ENCODE results near the gene MTOR.
"Not testable (repeated sequence)": the region's sequence is repeated elsewhere in the genome, so short reads cannot be mapped to it uniquely, and the experiment has no call there.

The MTOR gene

DNA sequence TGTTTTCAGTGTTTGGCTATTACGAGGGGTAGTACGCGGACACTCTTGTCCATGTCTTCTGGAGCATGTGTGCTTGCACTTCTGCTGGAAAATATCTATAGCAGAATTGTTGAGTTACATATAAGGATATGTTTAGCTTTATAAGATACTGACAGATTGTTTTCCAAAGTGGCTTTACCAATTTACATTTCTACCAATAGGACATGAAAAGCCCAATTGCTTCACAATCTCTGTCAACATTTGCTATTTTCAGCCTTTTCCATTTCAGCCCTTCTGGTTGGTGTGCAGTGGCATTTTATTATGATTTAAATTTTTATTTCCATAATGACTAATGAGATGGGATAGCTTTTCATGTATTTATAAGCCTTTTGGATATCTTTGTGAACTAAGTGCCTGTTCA is 79.5 kb downstream of the MTOR start:
- no peak for DNase-seq (ENCODE audit: low read depth in 1 of 2, low spot score in 1 of 2)

DNA sequence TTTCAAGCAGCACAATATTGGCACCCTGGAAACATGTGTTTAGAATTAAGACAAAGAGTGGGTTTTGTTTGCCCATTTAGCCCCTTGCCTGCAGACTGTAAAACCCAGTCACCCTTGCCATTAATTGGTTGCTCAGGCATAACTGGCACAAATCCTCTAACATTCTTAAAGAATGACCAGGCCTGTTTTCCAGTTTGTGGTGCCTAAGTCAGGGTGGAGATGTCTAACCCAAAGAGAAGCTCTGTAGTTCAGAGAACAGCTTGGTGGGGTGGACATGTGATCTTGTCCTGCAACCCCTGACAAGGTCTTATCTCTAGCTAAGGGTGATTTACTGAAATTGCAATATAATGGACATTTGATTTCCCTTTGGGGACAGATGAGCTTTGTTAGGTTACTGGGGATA is 82.0 kb downstream of the MTOR start:
- no peak for DNase-seq (ENCODE audit: low read depth in 1 of 2, low spot score in 1 of 2)

DNA sequence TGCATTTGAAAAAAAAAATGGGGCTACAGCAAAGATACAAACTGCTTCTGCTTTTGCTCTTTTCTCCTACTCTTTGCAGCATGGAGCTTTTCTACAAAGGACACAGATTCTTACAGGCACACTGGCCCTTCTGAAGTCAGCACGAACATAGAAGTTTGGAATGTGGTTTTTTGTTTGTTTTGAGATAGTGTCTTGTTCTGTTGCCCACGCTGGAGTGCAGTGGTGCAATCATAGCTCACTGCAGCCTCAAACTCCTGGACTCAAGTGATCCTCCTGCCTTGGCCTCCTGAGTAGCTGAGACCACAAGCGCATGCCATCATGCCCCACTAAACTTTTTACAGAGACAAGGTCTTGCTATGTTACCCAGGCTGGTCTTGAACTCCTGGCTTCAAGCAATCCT is 82.6 kb downstream of the MTOR start:
- DNase-seq (ENCODE audit: low read depth in 1 of 2, low spot score in 1 of 2) = not testable (repeated sequence)

DNA sequence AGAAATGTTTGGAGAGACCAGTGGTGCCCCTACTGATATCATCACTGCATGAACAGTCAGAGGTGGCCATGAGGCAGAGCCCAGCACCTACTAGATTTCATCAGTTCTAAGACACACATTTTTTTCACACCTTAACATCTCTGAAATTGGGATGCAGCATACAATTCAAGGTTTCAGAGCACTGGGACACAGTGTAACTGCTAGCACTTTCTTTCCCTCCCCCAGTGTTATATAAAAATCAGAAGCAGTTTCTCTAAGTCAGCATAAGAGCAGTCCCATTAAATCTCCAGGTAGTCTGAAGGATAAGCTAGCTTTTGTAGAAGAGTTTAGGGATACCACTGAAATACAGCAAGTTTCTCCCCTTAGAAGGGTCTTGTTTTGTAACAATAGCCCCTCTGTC is 83.2 kb downstream of the MTOR start:
- DNase-seq (ENCODE audit: low read depth in 1 of 2, low spot score in 1 of 2) = no peak

DNA sequence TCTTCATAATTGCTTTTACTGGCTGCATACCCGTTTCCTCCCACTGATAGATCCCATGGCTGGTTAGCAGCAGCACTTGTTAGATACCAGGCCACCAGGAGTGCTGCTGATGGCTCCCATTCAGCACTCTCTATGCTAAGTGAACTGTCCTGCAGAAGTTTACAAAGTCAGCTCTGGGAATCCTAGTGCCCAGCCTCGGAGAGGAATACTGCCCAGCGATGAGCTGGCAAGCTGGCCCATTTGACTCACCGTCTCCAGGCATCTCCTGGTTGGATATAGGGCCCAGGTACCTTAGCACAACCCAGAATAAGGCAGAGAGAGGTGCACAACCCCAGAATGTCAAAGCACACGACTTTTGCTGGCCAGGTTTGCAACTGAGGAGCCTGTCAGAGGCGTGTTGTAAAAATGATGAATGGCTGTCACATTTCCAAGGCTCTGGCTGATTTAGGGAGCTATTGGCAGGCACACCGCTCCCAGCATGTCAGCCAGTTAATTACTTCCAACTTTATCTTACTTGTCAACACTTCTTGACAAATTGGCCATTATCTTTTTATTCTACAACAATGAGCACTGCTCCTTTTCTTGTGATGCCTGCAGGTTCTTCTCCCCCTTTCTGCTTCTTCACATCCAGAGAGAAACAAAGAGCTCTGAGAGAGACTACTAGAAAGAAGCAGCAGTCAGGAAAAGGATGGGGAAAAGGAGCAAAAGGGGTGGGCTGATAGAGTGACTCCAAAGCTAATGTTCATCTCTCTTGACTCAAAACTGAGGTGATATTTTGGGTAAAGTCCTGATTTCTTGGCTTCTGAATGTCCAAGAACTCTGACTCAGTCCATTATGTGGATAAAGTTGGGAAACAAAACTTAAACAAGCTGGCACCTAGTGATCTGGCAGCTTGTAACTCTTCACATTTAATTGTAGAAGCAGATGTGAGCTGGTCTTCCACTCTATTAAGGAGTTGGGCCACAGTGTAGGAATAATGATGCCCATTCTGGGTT is 84.0 kb downstream of the MTOR start:
- DNase-seq (ENCODE audit: low read depth in 1 of 2, low spot score in 1 of 2) = no peak

DNA sequence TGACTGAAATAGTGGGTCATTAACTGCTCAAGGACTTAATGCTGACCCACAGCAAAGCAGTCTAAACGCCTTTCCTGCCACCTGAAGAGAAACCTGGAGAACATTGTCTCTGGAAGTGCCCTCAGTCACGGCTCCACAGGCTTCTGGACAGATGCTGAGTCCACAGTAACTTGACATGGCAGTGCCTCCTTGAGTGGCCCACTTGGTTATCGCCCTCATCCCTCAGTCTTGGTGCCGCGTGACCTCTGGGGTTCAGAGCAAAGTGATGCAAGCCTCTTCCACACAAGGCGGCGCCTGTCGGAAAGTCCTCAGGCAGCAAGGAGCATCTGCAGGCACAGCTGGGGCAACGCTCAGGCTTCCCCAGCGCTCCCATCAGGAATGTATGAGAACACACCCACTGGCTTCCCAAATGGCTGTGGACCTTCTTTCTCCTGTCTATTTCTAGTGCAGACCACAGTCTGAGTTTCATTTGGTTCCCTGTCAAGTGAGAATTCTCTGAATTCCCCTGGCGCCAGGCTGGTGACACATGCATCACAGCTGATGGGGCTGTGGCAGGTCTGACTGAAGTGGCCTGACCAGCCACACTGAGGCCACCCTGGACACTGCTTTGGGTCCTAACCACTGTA is 86.2 kb downstream of the MTOR start:
- DNase-seq (ENCODE audit: low read depth in 1 of 2, low spot score in 1 of 2) = no peak

DNA sequence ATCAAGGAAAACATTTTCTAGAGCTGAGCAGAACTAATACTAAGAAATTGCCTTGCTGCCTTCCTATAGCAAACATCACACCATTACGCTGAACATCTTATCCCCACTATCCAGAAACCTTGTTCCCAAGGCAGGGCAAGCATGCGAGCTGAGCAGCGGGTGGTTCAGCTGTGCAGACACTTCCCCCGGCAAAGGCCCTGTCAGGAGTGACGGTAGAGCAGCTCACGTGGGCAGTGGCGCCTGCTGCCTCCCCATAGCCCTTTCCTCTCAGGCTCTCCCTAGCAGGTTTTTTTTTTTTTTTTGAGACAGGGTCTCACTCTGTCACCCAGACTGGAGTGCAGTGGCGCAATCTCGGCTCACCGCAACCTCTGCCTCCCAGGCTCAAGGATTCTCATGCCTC is 86.9 kb downstream of the MTOR start:
- DNase-seq (ENCODE audit: low read depth in 1 of 2, low spot score in 1 of 2) = no peak

DNA sequence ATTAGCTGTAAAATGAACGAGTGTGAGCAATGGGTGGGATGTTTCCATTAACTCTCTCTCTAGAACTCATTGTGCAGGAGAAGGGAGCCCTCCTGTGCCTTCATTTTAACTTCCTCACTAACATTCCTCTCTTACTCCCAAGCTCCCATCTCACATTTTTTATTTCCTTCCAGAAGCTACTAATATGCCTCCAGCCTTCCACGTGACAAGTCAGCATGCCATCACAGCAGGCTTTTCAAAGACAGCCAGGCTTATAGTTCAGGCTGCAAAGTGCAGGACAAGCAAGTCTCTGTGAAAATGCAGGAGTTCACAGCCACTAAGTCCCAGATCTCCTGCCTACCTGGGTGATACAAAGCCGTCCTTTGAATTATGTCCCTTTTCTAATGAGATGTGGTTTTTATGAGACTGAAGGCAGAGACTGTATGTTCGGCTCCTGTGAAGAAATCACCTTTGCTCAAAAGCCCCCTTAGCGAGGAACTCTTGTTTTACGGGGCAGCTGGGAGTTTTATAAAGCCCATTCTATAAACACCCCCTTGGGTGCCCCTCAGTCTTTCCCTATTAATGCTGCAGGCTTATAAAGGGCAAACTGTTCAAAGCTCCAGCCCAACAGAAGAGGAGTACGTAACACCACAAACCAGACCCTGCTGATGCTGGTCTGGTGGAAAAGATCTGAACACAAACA is 87.9 kb downstream of the MTOR start:
- no peak for DNase-seq (ENCODE audit: low read depth in 1 of 2, low spot score in 1 of 2)

DNA sequence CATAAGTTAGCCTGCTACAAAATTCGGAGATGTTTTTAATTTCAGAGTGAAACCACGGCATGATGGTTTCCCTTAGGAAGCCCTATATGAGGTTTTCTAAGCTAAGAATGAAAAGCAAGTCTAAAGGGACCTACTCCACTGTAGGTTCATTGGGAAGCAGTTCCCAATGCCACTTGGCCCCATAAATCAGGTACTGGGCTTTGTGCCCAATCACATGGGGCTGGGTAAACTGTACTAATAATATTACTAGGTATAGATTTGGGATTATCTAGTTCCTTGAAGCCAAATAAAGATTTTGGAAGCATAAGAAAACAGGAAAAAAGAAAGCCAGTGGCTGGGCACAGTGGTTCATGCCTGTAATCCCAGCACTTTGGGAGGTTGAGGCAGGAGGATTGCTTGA is 92.2 kb downstream of the MTOR start:
- no peak for DNase-seq (ENCODE audit: low read depth in 1 of 2, low spot score in 1 of 2)

DNA sequence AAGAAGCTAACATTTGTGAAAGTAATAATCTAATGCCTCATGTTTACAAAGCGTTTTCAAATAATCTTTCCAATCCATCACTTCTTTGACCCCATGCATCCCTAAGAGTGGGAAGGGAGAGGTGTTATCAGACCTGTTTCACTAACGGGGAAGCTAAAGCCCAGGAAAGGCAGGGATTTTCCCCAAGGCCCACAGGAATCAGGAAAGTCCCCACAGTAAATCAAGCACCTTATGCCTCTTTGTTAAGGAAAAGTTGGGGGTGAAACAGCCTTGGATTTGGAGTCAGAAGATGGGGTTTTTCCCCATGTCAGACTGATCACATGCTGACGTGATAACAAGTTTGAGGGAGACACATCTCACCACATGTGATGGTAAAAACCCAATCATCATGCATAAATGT is 93.1 kb downstream of the MTOR start:
- no peak for DNase-seq (ENCODE audit: low read depth in 1 of 2, low spot score in 1 of 2)

DNA sequence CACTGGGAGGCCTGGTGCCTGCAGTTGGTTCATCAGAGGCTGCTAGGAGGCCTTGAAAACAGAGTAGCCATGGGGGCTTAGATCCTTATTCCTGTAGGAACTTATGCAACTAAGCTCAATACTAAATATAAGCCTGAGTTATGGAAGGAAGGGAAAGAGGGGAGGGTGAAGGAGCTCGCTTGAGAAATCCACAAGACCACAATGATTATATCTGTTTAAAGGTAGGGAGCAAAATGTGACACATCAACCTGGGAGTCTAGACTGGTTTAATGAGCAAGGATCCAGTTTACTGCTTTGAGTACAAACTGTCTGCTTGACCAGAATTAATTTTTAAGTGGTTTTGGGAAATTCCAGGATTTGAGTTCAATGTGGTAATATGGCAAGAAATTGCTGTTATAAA is 93.6 kb downstream of the MTOR start:
- DNase-seq (ENCODE audit: low read depth in 1 of 2, low spot score in 1 of 2) = no peak

DNA sequence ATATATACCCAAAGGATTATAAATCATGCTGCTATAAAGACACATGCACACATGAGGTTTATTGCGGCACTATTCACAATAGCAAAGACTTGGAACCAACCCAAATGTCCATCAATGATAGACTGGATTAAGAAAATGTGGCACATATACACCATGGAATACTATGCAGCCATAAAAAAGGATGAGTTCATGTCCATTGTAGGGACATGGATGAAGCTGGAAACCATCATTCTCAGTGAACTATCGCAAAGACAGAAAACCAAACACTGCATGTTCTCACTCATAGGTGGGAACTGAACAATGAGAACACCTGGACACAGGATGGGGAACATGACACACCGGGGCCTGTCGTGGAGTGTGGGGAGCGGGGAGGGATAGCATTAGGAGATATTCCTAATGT is 95.6 kb downstream of the MTOR start:
- not testable (repeated sequence) for DNase-seq (ENCODE audit: low read depth in 1 of 2, low spot score in 1 of 2)

DNA sequence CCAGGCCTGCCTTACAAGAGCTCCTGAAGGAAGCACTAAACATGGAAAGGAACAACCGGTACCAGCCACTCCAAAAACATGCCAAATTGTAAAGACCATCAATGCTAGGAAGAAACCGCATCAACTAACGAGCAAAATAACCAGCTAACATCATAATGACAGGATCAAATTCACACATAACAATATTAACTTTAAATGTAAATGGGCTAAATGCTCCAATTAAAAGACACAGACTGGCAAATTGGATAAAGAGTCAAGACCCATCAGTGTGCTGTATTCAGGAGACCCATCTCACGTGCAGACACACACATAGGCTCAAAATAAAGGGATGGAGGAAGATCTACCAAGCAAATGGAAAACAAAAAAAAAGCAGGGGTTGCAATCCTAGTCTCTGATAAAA is 99.6 kb downstream of the MTOR start:
- not testable (repeated sequence) for DNase-seq (ENCODE audit: low read depth in 1 of 2, low spot score in 1 of 2)

DNA sequence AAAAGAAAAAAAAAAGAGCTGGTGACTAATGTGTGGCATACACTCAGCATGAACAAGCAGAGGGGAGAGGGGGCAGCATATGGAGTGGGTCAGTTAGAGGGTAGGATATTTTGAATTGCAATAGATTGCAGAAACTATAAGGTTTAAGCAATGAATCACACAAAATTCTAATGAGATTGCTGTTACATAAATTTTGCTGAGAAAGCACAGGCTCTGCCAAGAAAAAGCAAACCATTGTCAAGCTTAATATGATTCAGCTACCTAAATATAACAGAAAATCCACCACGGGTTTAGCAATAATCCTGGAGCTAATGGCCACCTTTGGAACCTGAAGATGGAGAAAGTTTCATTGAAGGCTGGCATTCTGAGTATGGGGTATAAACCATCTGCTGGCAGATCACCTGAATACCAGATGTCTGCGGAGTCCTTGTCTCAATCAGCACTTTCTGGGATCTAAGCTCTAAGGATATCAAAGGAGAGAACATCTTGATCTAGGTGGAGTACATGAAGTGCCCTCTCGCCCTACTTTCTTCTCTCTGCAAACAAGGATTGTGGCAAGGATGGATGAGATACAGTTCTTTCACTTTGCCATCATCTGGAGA is 103.5 kb downstream of the MTOR start:
- no peak for DNase-seq (ENCODE audit: low read depth in 1 of 2, low spot score in 1 of 2)

DNA sequence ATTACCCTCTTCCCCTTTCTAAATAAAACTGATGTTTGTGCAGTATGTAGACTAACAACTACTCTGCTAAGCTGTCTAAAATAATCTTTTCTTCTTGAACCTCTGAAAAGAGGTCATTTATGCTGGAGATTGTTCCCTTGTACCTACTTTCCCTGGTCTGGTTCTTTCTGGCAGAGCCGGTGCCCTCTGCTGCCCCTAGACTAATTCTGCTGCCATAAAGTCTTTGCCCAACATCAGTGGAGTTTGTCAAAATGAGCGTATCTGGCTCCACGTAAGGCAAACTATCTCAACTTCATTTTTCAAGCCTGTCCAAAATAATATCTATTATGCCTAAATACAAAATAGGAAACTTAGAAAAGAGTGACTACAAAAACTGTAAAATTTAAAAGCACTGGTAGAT is 104.1 kb downstream of the MTOR start:
- DNase-seq (ENCODE audit: low read depth in 1 of 2, low spot score in 1 of 2) = no peak

DNA sequence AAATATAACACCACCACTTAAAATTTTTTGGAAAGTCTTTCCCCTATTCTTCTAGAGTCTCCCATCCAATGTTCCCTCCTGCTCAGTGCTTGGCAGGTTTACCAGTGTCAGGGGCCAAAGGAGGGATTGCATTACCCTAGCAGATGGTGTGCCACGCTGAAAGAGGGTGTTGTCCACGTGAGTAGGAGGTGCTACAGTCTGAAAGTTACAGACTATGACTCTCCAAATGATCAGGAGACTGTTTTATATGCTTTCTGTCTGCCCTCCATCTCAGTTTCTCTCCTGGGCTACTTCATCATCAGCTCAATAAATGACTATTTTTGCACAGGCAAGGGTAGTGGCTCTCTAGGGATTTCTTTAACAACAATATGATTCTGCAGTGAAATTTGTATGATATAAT is 104.5 kb downstream of the MTOR start:
- DNase-seq (ENCODE audit: low read depth in 1 of 2, low spot score in 1 of 2) = no peak

DNA sequence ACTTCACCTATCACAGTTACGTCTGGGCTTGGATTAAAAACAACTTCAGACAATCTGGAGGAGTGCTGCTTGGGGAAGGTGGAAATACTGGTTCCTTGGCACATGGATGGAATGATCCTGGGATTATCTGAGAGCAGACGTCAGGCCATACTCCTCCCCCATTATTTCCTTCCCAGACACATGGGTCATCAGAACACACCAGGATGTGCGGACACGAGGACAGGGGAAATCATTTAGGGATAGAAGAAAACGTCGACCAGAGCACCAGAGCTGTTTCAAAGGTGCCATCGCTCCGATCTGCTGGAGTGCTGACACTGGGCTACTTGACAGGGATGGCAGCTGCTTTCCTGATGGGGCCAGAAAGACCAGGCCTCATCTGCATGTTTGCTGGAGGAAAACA is 105.0 kb downstream of the MTOR start:
- no peak for DNase-seq (ENCODE audit: low read depth in 1 of 2, low spot score in 1 of 2)

DNA sequence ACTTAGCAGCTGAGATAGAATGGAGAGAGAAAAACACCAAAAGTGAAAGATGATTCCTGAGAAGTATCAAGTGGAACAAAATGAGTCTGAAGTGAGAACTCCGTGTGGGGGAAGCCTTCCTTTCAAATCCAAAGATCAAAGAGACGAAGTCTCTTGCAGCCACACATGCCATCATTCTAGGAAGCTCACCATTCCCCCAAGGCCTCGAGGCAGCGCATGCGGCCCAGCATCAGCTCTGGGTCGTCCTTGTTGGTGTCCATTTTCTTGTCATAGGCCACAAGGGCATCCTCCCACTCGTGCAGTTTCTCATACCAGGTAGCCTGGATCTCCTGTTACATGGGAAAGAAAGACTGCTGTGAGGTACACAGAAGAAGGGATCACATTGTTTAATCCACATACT is 105.4 kb downstream of the MTOR start:
- no peak for DNase-seq (ENCODE audit: low read depth in 1 of 2, low spot score in 1 of 2)

DNA sequence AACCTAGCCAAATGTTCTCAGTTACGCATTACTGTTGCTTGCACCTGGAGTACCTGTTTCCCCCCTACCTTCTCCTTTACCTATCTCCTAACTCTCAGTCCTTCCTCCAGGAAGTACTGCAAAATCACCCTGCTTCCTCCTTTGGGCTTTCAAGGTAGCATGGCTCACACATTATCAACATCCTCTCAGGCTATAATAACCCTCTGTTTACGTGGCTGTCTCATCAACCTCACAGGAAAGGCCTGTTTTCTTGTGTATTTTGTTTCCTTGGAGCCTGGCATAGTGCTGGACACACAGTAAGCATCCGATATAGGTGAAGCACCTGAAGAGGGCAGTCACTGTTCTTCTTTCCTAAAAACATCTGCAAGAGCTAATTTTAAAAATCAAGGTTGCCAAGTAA is 105.9 kb downstream of the MTOR start:
- no peak for DNase-seq (ENCODE audit: low read depth in 1 of 2, low spot score in 1 of 2)

DNA sequence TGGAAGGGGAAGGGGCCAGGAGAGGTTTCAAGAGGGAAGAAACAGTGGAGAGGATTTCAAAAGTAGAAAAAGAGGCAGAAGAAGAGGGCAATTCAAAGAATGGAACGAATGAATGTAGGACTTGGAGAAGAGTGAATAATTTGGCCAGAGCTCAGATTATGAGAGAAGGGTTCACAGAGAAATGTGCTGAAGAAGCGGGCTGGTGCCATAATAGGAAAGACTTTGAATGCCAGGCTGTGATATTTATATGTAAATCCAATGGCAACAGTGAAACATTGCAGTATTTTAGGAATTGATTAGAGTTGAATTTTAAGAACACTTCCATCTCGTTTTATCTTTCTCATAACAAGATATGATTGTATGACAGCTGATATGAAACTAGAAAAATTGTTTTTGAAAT is 109.2 kb downstream of the MTOR start:
- DNase-seq (ENCODE audit: low read depth in 1 of 2, low spot score in 1 of 2) = no peak

DNA sequence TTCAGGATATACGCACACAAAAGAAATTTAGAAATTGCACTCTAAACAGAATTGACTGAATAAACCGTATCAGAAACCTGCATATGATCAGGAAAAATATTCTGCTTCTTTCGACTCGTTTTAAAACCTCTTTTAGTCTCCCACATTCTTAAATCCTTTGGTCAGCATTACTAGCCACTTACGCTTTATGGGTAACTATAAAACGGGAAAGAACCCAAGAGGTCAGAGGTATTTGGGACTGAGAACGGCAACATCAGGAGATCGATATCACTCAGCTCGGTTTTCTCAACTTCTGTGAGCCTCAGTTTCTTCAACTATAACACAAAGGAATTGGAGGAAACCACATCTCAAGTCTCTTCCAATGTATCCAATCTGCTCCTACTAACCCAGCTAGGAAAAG is 109.6 kb downstream of the MTOR start:
- no peak for DNase-seq (ENCODE audit: low read depth in 1 of 2, low spot score in 1 of 2)
